Neutrophil (primary cell): Measurements from ENCODE around the gene LYZL1.

ENCODE experiments used
- H3K27ac ChIP-seq: fragments of 200-600 bp; sonication (generic); 2 replicates; pipeline ENCODE4 v1.5.1; 2016; ENCODE audit warnings: mild to moderate bottlenecking, moderate library complexity
- H3K27me3 ChIP-seq: fragments of 200-600 bp; sonication (generic); 2 replicates; pipeline ENCODE4 v1.6.0; 2016; ENCODE audit warnings: mild to moderate bottlenecking
- H3K36me3 ChIP-seq: fragments of 200-600 bp; sonication (generic); 2 replicates; pipeline ENCODE4 v1.5.1; 2017
- H3K4me1 ChIP-seq, 2 experiments: fragments of 200-600 bp in 1 of 2; sonication (generic) in 1 of 2; 1 replicate in 1 of 2; 2 replicates in 1 of 2; pipeline versions ENCODE4 v1.5.1 to v1.6.1; 2013 to 2016; ENCODE audit warnings: low read depth in 1 of 2, low read length in 1 of 2, mild to moderate bottlenecking in 1 of 2, moderate library complexity in 1 of 2; ENCODE audit not compliant: control insufficient read depth in 1 of 2, insufficient read depth in 1 of 2
- H3K4me3 ChIP-seq, 2 experiments: fragments of 200-600 bp in 1 of 2; sonication (generic) in 1 of 2; 1 replicate in 1 of 2; 2 replicates in 1 of 2; pipeline ENCODE4 v1.5.1; 2013 to 2016; ENCODE audit warnings: low read depth in 1 of 2, low read length in 1 of 2, mild to moderate bottlenecking in 1 of 2, moderate library complexity in 1 of 2
- H3K9me3 ChIP-seq: fragments of 200-600 bp; sonication (generic); 2 replicates; pipeline ENCODE4 v1.5.1; 2016
- TF ChIP-seq, protein P1 (sequence below): fragments of 200-600 bp; sonication (generic); IDR thresholded peaks from 2 replicates; pipeline ENCODE4 v1.5.1; 2016; ENCODE audit warnings: antibody characterized with exemption

The LYZL1 gene

DNA sequence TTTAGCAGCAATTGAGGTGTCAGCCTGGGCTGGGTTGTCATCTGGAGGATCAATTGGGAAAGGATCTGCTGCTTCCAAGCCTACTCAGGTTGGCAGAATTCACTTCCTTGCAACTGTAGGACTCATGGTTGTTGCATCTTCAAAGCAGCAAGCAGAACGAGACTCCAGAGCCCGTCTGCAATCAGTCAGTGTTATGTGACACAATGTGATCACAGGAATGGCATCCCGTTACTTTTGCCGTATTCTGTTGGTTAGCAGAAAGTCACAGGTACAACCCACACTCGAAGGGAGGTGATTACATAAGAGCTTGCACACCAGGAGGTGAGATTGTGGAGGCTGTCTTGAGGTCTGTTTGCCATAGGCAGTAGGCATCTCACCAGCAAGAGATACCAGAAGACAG, 15.4 kb upstream of the LYZL1 start:
- Histone ChIP-seq H3K36me3 (no peaks in the 10 kb centered on the region), H3K4me1 (no peaks in the 10 kb centered on the region), H3K4me3 (no peak overlapping the region), H3K27me3 (no peaks in the 10 kb centered on the region), H3K9me3 (no peaks in the 10 kb centered on the region), H3K27ac (no peak overlapping the region)
- TF ChIP-seq, protein P1, sequence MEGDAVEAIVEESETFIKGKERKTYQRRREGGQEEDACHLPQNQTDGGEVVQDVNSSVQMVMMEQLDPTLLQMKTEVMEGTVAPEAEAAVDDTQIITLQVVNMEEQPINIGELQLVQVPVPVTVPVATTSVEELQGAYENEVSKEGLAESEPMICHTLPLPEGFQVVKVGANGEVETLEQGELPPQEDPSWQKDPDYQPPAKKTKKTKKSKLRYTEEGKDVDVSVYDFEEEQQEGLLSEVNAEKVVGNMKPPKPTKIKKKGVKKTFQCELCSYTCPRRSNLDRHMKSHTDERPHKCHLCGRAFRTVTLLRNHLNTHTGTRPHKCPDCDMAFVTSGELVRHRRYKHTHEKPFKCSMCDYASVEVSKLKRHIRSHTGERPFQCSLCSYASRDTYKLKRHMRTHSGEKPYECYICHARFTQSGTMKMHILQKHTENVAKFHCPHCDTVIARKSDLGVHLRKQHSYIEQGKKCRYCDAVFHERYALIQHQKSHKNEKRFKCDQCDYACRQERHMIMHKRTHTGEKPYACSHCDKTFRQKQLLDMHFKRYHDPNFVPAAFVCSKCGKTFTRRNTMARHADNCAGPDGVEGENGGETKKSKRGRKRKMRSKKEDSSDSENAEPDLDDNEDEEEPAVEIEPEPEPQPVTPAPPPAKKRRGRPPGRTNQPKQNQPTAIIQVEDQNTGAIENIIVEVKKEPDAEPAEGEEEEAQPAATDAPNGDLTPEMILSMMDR, result no peak

DNA sequence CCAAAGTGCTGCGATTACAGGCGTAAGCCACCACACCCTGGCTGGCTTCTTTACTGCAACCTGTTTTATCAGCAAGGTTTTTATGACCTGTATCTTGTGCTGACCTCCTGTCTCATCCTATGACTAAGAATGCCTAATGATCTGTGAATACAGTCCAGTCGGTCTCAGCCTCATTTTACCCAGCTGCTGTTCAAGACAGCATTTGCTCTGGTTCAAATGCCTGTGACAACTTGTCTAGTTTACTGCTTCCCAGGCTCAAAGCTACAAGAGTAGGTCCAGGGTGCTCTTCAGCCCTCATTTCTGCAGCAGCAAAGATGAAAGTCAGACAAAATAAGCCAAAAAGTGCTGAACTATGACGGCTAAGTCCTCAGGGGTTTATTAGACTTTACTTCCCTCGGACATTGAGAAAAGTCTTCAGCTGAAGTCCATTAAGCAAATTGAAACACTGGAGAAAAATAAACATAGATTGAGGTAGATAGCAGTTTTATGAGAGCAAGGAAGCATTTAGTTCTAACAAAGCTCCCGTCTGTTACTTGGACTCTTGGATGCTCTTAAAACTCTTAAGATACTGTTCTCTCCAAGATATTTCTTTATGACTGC, 12.5 kb upstream of the LYZL1 start:
- Histone ChIP-seq H3K9me3 (no peaks in the 10 kb centered on the region), H3K36me3 (no peaks in the 10 kb centered on the region), H3K4me3 (no peak overlapping the region), H3K27me3 (peaks cover 14% of the 10 kb centered on the region), H3K4me1 (no peaks in the 10 kb centered on the region), H3K27ac (no peak overlapping the region)
- TF ChIP-seq, protein P1, result no peak

DNA sequence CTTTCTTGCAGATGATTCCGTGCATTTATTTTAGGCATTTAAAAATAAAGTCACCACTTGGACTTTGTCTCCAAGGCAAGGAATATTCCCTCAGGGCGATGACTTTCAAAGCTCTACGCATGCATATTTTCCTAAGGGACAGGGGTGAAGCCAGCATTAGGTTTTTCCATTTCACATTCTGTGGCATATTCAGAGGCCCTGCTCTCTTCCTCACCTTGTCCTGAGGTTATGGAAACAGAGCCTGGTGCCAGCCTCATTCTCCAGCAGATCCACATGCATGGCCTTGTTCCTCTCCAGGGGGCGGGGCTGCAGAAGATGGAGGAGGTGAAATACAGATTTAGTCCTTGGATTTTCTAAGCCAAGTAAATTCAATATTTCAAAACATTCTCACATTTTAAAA, 11.6 kb upstream of the LYZL1 start:
- Histone ChIP-seq H3K9me3 (no peaks in the 10 kb centered on the region), H3K4me3 (no peak overlapping the region), H3K4me1 (no peaks in the 10 kb centered on the region), H3K27me3 (peaks cover 14% of the 10 kb centered on the region), H3K27ac (no peak overlapping the region), H3K36me3 (no peaks in the 10 kb centered on the region)
- TF ChIP-seq, protein P1, result no peak

DNA sequence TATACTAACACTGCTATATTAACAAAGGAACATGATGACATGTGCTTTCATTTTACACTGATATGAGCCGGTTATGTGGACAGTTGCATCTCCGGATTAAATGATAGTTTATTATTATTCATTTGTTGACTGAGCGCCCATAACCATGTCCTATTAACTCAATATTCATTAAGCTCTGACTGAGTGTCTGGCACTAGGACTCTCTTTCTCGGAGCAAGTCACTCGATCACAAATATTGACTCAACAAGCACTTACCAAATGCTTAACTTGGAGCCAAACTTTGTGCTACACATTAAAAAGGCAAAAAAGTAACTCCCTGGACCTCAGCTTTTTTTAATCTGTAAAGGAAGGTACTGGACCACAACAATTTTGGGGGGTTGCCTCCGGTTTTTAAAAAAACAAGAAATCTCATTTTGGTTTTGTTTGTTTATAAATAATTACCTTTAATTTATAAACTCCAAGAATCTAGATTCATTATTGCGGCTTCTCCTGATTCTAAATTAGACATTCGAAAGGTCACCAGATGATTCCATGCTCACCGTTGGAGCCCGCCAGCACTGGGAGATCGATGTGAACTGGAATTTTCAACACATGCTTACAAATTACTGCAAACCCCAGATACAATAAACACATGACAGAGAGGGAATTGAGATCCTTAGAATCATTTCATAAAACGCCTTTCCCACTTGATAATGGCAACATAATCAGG, 8.9 kb upstream of the LYZL1 start:
- H3K27ac ChIP-seq, result no peak overlapping the region
- H3K9me3 ChIP-seq, result no peaks in the 10 kb centered on the region
- no peak overlapping the region for H3K4me3 ChIP-seq
- TF ChIP-seq, protein P1, result no peak
- H3K36me3 ChIP-seq, result no peaks in the 10 kb centered on the region
- H3K27me3 ChIP-seq, result peaks cover 18% of the 10 kb centered on the region
- H3K4me1 ChIP-seq, result no peaks in the 10 kb centered on the region

DNA sequence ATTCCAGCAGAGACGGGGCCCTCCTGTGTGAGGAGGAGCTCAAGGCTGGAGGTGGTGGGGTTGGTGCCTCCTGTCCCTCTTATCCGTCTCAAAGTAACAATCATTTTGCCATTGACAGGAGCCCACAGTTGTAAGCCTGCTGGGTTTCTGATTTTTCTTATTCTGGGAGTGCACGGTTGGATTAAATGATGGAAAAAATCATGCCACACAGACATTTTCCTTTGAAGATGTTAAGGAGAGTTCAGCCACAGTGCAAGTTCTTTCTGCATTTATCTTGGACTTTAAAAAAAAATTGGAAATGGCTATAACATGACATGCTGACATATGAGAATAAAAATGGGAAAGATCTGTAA, 8.4 kb upstream of the LYZL1 start:
- Histone ChIP-seq H3K4me1 (no peaks in the 10 kb centered on the region), H3K9me3 (no peaks in the 10 kb centered on the region), H3K27ac (no peak overlapping the region), H3K4me3 (no peak overlapping the region), H3K27me3 (peaks cover 24% of the 10 kb centered on the region), H3K36me3 (no peaks in the 10 kb centered on the region)
- TF ChIP-seq, protein P1, result no peak
